ENCODE data around the gene COX8C. TPM values are rescaled to one million over a fixed set of nuclear protein-coding genes. Genes with fewer than 3 reads are reported as not detected.

The COX8C gene
- polyA plus RNA-seq, 4 donors = not detected

- WGBS, 3 donors = 73 to 87% (median 84%) methylated on average over 6 of the region's 6 CpGs
- Histone ChIP-seq H3K36me3 (ENCODE audit: control insufficient read depth in 3 of 3, insufficient read depth in 2 of 3, low read depth in 1 of 3, low read length in 3 of 3) (peaks cover 0 to 7% (median 0%) of the 10 kb centered on the region in 3 donors), H3K27me3 (ENCODE audit: control insufficient read depth in 3 of 3, insufficient read depth in 3 of 3, low read length in 3 of 3) (no peaks in the 10 kb centered on the region), H3K4me1 (ENCODE audit: control insufficient read depth in 3 of 3, insufficient read depth in 2 of 3, low read depth in 1 of 3, low read length in 2 of 3) (peaks cover 0 to 18% (median 14%) of the 10 kb centered on the region in 3 donors), H3K4me3 (ENCODE audit: low read depth in 1 of 3, low read length in 3 of 3) (no peak overlapping the region), H3K27ac (ENCODE audit: low read depth in 1 of 3, low read length in 2 of 3) (no peak overlapping the region), H3K9me3 (ENCODE audit: control insufficient read depth in 2 of 2, insufficient read depth in 1 of 2, low read depth in 1 of 2, low read length in 1 of 2) (no peaks in the 10 kb centered on the region)
- DNase-seq (peak in 1 of 2 donors; percentile 22), FAIRE-seq (no peak)
Observed at GRCh38 chr14:93328546-93328945, 18.4 kb upstream of the COX8C start.

DNA sequence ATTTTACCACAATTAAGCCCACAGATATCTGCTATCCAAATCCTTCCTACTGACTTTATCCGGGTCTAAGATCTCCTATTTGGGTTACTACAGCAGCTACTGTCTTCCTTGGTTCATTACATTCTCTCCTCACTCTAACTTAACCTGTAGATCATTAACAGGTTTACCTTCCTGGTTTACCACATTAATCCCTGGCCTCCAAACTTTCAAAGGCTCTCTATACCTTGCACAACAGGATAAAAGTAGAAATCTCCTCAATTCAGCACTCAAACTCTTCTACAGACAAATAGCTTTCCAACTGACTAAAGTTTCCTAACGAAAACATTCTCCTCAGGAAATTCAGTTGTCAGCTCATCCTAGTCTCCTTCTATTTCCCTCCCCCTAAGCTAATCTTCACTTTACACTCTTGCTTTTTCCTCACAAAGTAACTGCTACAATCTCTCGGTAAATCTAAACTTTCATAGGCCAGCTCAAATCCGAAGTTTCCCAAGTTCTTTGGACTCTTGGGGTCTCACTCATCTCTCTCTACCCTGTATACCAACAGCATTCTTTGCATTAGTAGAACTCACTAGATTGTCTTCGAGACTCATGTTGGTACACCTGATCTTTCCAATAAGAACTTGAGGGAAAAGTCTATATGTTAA is 16.9 kb upstream of the COX8C start:
- peaks cover 0 to 20% (median 6%) of the 10 kb centered on the region in 3 donors for H3K4me1 ChIP-seq (ENCODE audit: control insufficient read depth in 3 of 3, insufficient read depth in 2 of 3, low read depth in 1 of 3, low read length in 2 of 3)
- peaks cover 0 to 7% (median 0%) of the 10 kb centered on the region in 3 donors for H3K36me3 ChIP-seq (ENCODE audit: control insufficient read depth in 3 of 3, insufficient read depth in 2 of 3, low read depth in 1 of 3, low read length in 3 of 3)
- H3K4me3 ChIP-seq (ENCODE audit: low read depth in 1 of 3, low read length in 3 of 3) = no peak overlapping the region
- H3K27ac ChIP-seq (ENCODE audit: low read depth in 1 of 3, low read length in 2 of 3) = peak overlapping the region in 2 of 3 donors; percentile 34 to 77
- WGBS, 3 donors = 14 to 51% (median 25%) methylated on average over 5 of the region's 5 CpGs
- no peaks in the 10 kb centered on the region for H3K27me3 ChIP-seq (ENCODE audit: control insufficient read depth in 3 of 3, insufficient read depth in 3 of 3, low read length in 3 of 3)
- DNase-seq (peak; percentile 61 to 64), FAIRE-seq (no peak)
- no peaks in the 10 kb centered on the region for H3K9me3 ChIP-seq (ENCODE audit: control insufficient read depth in 2 of 2, insufficient read depth in 1 of 2, low read depth in 1 of 2, low read length in 1 of 2)

DNA sequence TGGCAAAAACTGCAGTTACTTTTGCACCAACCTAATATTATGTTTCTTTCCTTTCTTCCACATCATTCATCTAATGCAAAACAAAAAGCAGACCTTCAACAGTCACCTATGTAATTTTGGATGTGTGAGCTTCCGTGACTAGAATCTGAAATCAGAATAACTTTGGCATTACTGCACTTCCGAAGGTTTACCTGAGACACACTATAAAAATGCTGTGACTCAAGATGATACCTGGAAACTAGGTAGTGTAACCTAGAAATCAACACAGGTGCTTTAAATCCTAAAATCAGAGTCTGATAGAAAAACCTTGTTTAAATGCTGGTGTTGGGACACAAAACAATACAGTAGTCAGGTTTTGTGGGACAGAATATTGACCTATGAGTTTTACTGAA is 16.4 kb upstream of the COX8C start:
- H3K9me3 ChIP-seq (ENCODE audit: control insufficient read depth in 2 of 2, insufficient read depth in 1 of 2, low read depth in 1 of 2, low read length in 1 of 2) = no peaks in the 10 kb centered on the region
- FAIRE-seq (no peak), DNase-seq (no peak)
- H3K4me3 ChIP-seq (ENCODE audit: low read depth in 1 of 3, low read length in 3 of 3) = peak overlapping the region in 1 of 3 donors; percentile 97
- H3K36me3 ChIP-seq (ENCODE audit: control insufficient read depth in 3 of 3, insufficient read depth in 2 of 3, low read depth in 1 of 3, low read length in 3 of 3) = peaks cover 0 to 7% (median 0%) of the 10 kb centered on the region in 3 donors
- WGBS, 3 donors = 44 to 72% (median 56%) methylated on average over 2 of the region's 2 CpGs
- H3K27me3 ChIP-seq (ENCODE audit: control insufficient read depth in 3 of 3, insufficient read depth in 3 of 3, low read length in 3 of 3) = no peaks in the 10 kb centered on the region
- peak overlapping the region; percentile 8 to 77 (median 48) for H3K27ac ChIP-seq (ENCODE audit: low read depth in 1 of 3, low read length in 2 of 3)
- H3K4me1 ChIP-seq (ENCODE audit: control insufficient read depth in 3 of 3, insufficient read depth in 2 of 3, low read depth in 1 of 3, low read length in 2 of 3) = peaks cover 0 to 20% (median 6%) of the 10 kb centered on the region in 3 donors

GRCh38 chr14:93331002-93331727 is 15.8 kb upstream of the COX8C start:
- peak overlapping the region in 2 of 3 donors; percentile 77 to 99 for H3K27ac ChIP-seq (ENCODE audit: low read depth in 1 of 3, low read length in 2 of 3)
- peaks cover 0 to 20% (median 6%) of the 10 kb centered on the region in 3 donors for H3K4me1 ChIP-seq (ENCODE audit: control insufficient read depth in 3 of 3, insufficient read depth in 2 of 3, low read depth in 1 of 3, low read length in 2 of 3)
- H3K4me3 ChIP-seq (ENCODE audit: low read depth in 1 of 3, low read length in 3 of 3) = peak overlapping the region; percentile 23 to 97 (median 64)
- H3K27me3 ChIP-seq (ENCODE audit: control insufficient read depth in 3 of 3, insufficient read depth in 3 of 3, low read length in 3 of 3) = no peaks in the 10 kb centered on the region
- FAIRE-seq (no peak), DNase-seq (peak; percentile 23 to 34)
- 17 to 33% (median 30%) methylated on average over 17 of the region's 17 CpGs for WGBS, 3 donors
- H3K36me3 ChIP-seq (ENCODE audit: control insufficient read depth in 3 of 3, insufficient read depth in 2 of 3, low read depth in 1 of 3, low read length in 3 of 3) = peaks cover 0 to 5% (median 0%) of the 10 kb centered on the region in 3 donors
- H3K9me3 ChIP-seq (ENCODE audit: control insufficient read depth in 2 of 2, insufficient read depth in 1 of 2, low read depth in 1 of 2, low read length in 1 of 2) = no peaks in the 10 kb centered on the region

DNA sequence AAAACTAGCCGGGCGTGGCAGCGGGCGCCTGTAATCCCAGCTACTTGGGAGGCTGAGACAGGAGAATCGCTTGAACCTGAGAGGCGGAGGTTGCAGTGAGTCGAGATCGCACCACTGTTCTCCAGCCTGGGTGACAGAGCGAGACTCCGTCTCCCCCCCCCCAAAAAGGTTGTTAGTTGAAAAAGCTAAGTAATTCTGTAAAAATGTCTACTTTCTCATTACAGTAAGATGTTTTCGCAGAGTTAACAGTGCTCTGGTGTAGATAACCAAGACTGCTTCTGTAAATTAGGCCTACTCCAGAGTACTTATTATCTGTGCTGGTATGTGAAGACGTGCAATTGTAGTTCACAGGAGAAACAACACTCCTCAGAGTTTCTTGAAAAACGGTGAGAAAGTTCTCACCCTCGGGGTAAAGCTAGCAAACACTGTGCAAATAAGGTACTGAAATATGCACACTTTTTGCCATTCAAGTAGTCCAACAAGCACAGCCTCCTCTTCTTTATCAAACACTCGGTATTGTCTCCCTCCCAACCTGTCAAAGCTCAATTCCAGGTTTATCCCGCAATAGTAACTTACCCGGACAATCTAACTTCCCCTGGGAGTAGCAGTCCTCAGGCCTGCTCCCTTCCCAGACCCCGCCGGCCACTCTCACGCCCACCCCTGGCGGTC is 15.1 kb upstream of the COX8C start:
- DNase-seq = peak in 1 of 2 donors; percentile 23
- WGBS, 3 donors = 6 to 25% (median 13%) methylated on average over 21 of the region's 21 CpGs
- H3K4me3 ChIP-seq (ENCODE audit: low read depth in 1 of 3, low read length in 3 of 3) = peak overlapping the region; percentile 64 to 97 (median 94)
- peak overlapping the region; percentile 77 to 99 (median 99) for H3K27ac ChIP-seq (ENCODE audit: low read depth in 1 of 3, low read length in 2 of 3)
- no peak for FAIRE-seq
- no peaks in the 10 kb centered on the region for H3K27me3 ChIP-seq (ENCODE audit: control insufficient read depth in 3 of 3, insufficient read depth in 3 of 3, low read length in 3 of 3)
- peaks cover 0 to 2% of the 10 kb centered on the region in 2 donors for H3K9me3 ChIP-seq (ENCODE audit: control insufficient read depth in 2 of 2, insufficient read depth in 1 of 2, low read depth in 1 of 2, low read length in 1 of 2)
- H3K4me1 ChIP-seq (ENCODE audit: control insufficient read depth in 3 of 3, insufficient read depth in 2 of 3, low read depth in 1 of 3, low read length in 2 of 3) = peaks cover 0 to 20% (median 6%) of the 10 kb centered on the region in 3 donors
- H3K36me3 ChIP-seq (ENCODE audit: control insufficient read depth in 3 of 3, insufficient read depth in 2 of 3, low read depth in 1 of 3, low read length in 3 of 3) = peaks cover 0 to 3% (median 0%) of the 10 kb centered on the region in 3 donors

DNA sequence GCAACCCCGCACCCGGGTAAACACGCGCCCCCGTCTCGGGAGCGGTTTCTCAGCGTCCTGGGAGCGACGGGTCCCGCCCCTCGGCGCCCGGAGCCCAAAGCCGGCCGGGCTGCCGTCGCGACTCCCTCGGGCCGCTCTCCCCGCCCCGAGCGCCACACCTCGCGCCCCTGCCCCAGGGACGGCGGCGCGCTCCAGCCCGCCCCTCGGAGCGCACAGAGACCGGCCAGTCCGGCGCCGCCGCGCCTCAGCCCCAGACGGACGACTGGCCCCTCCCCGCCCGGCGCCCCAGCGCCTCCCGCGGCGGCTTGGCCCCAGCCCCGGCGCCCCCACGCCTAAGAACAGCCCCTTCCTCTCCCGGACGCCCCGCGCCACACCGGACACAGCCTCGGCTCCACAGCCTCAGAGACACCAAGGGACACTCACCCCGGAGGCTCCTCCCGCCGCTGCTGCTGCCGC is 14.6 kb upstream of the COX8C start:
- Histone ChIP-seq H3K27ac (ENCODE audit: low read depth in 1 of 3, low read length in 2 of 3) (peak overlapping the region; percentile 86 to 99 (median 99)), H3K4me1 (ENCODE audit: control insufficient read depth in 3 of 3, insufficient read depth in 2 of 3, low read depth in 1 of 3, low read length in 2 of 3) (peaks cover 0 to 20% (median 6%) of the 10 kb centered on the region in 3 donors), H3K9me3 (ENCODE audit: control insufficient read depth in 2 of 2, insufficient read depth in 1 of 2, low read depth in 1 of 2, low read length in 1 of 2) (peaks cover 0 to 7% of the 10 kb centered on the region in 2 donors), H3K4me3 (ENCODE audit: low read depth in 1 of 3, low read length in 3 of 3) (peak overlapping the region; percentile 64 to 97 (median 94)), H3K27me3 (ENCODE audit: control insufficient read depth in 3 of 3, insufficient read depth in 3 of 3, low read length in 3 of 3) (no peaks in the 10 kb centered on the region), H3K36me3 (ENCODE audit: control insufficient read depth in 3 of 3, insufficient read depth in 2 of 3, low read depth in 1 of 3, low read length in 3 of 3) (peaks cover 0 to 5% (median 0%) of the 10 kb centered on the region in 3 donors)
- DNase-seq = peak; percentile 57 to 80
- no peak for FAIRE-seq
- 0 to 1% (median 1%) methylated on average over 24 to 61 of the region's 61 CpGs for WGBS, 3 donors

DNA sequence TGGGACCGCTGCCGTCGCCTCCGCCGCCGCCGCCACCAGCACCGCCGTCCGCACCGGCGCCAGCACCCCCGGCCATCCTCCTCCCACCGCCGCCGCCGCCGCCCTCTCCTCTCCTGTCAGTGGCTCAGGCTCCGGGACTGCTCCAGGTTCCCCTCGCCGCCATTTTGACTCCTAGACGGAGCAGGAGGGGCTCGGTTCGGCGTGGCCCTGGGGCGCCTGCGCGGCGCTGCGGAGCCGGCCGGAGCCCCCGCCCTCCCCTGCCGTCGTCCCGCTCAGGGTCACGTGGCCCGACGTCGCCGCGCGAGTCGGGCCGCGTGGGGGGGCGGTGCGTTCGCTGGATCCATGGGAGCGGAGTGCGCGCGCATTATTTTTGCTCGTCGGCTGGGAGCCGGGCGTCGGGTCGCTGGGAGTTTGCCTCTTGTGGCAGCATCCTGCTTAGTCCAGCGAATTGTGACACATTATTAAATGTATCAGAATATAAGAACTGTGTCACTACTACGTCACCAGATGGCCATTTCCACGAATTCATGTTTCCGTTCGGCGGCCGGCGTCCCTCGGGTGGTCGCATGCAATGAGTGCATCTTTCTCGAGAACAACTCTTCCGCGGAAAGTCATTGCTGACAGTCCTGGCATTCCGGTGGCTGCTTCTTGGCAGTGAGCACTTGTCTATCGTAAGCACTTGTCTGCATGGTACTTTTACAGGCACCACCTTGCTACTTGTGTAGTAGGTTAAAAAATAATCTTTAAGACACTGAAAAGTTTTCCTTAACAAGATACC is 13.9 kb upstream of the COX8C start, which contains the start of gene BTBD7:
Gene BTBD7 (minus strand): TSS at position 184 of the 778 bp plus-strand sequence. CDS start 36,985 bp downstream, outside the sequence.
- H3K9me3 ChIP-seq (ENCODE audit: control insufficient read depth in 2 of 2, insufficient read depth in 1 of 2, low read depth in 1 of 2, low read length in 1 of 2) = peaks cover 0 to 13% of the 10 kb centered on the region in 2 donors
- FAIRE-seq (no peak), DNase-seq (peak; percentile 97 to 98)
- H3K4me1 ChIP-seq (ENCODE audit: control insufficient read depth in 3 of 3, insufficient read depth in 2 of 3, low read depth in 1 of 3, low read length in 2 of 3) = peaks cover 0 to 20% (median 6%) of the 10 kb centered on the region in 3 donors
- H3K27me3 ChIP-seq (ENCODE audit: control insufficient read depth in 3 of 3, insufficient read depth in 3 of 3, low read length in 3 of 3) = no peaks in the 10 kb centered on the region
- WGBS, 3 donors = 0% methylated on average over 47 to 74 of the region's 74 CpGs
- H3K27ac ChIP-seq (ENCODE audit: low read depth in 1 of 3, low read length in 2 of 3) = peak within 1 kb of the TSS; percentile 86 to 99 (median 99)
- peaks cover 0 to 5% (median 0%) of the 10 kb centered on the region in 3 donors for H3K36me3 ChIP-seq (ENCODE audit: control insufficient read depth in 3 of 3, insufficient read depth in 2 of 3, low read depth in 1 of 3, low read length in 3 of 3)
- peak within 1 kb of the TSS; percentile 64 to 97 (median 94) for H3K4me3 ChIP-seq (ENCODE audit: low read depth in 1 of 3, low read length in 3 of 3)

Measured in small intestine (tissue), 7 donors.